ENCODE results near the gene GREB1. TPM values are rescaled to one million over a fixed set of nuclear protein-coding genes. Genes with fewer than 3 reads are reported as not detected.

GREB1 gene
- total and polyA plus RNA-seq, 7 experiments from 2014 or later = 0.14 to 0.82 (median 0.25) TPM; not detected in 3

DNA sequence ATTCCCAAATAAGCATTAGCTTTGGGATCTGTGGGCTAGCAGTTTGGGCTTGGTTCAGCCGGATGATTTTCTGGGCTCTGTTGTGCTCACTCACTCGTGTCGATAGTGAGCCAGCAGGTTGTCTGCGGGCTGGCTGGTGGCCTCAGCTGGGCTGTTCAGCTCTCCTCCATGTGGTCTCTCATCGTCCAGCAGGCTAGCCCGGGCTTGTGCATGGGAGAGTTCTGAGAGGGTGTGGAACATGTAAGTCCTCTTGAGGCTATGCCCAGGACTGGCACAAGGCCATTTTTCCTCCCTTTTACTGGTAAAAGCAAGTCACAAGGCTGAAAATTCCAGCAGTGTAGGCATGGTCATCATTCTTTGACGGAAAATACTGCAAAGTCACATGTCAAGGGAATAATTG, 97.6 kb downstream of the GREB1 start:
- POLR2A ChIA-PET = no interaction called here
- CTCF ChIA-PET = no interaction called here
- DNase-seq = no peak

DNA sequence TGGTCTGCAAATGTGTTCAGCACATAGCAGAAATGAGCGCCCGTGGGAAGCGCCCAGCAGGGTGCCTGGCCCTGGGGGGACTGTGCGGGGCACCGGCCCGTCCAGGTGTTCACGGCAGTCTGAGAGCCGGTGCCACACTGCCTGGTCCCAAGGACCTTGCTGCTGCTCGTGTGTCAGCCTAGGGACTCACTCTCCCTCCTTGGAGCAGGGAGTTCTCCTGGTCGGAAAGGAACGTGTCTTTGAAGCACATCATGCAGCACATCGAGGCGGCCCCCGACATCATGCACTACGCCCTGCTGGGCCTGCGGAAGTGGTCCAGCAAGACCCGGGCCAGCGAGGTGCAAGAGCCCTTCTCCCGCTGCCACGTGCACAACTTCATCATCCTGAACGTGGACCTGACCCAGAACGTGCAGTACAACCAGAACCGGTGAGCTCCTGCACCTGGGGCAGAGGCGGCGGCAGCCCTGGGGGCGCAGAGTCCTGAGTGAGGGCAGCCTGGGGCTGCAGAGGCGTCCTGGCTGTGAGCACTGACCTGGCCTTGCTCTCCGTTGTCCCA, 100.2 kb downstream of the GREB1 start:
- Histone ChIP-seq H3K36me3 (ENCODE audit: control insufficient read depth in 2 of 3, insufficient read depth in 3 of 3, low read length in 3 of 3) (no peaks in the 10 kb centered on the region), H3K9me3 (ENCODE audit: control insufficient read depth in 2 of 3, low read length in 3 of 3) (no peaks in the 10 kb centered on the region), H3K27ac (ENCODE audit: low read depth, low read length) (no peak overlapping the region), H3K4me1 (ENCODE audit: control insufficient read depth in 2 of 2, insufficient read depth in 2 of 2, low read length in 2 of 2) (no peaks in the 10 kb centered on the region), H3K27me3 (ENCODE audit: control insufficient read depth in 2 of 2, insufficient read depth in 2 of 2, low read length in 2 of 2) (no peaks in the 10 kb centered on the region), H3K4me3 (ENCODE audit: low read length) (no peak overlapping the region)
- Mint-ChIP-seq H3K9me3 (peaks cover 0 to 1% (median 0%) of the 10 kb centered on the region in 11 donors), H3K4me1 (no peaks in the 10 kb centered on the region), H3K27ac (no peak overlapping the region), H3K4me3 (no peak overlapping the region), H3K36me3 (no peaks in the 10 kb centered on the region), H3K27me3 (peaks cover 0 to 13% (median 0%) of the 10 kb centered on the region in 5 donors)
- ChIA-PET CTCF (no interaction called here), POLR2A (no interaction called here)
- DNase-seq = no peak
- intact Hi-C loops (cut with micrococcal nuclease) = no loop called here
- ATAC-seq = no peak

More for the DNA sequence above, 97.6 kb downstream of the GREB1 start:
- no peaks in the 10 kb centered on the region for H3K9me3 ChIP-seq (ENCODE audit: control insufficient read depth in 2 of 3, low read length in 3 of 3)
- no peak overlapping the region for H3K4me3 ChIP-seq (ENCODE audit: low read length)
- no peak for ATAC-seq
- no peaks in the 10 kb centered on the region for H3K36me3 ChIP-seq (ENCODE audit: control insufficient read depth in 2 of 3, insufficient read depth in 3 of 3, low read length in 3 of 3)
- H3K4me3 Mint-ChIP-seq = no peak overlapping the region
- H3K27me3 ChIP-seq (ENCODE audit: control insufficient read depth in 2 of 2, insufficient read depth in 2 of 2, low read length in 2 of 2) = no peaks in the 10 kb centered on the region
- peaks cover 0 to 8% (median 0%) of the 10 kb centered on the region in 11 donors for H3K9me3 Mint-ChIP-seq
- H3K36me3 Mint-ChIP-seq = no peaks in the 10 kb centered on the region
- intact Hi-C loops (cut with micrococcal nuclease) = no loop called here
- peaks cover 0 to 7% (median 0%) of the 10 kb centered on the region in 5 donors for H3K27me3 Mint-ChIP-seq
- H3K27ac Mint-ChIP-seq = no peak overlapping the region
- no peaks in the 10 kb centered on the region for H3K4me1 Mint-ChIP-seq
- H3K4me1 ChIP-seq (ENCODE audit: control insufficient read depth in 2 of 2, insufficient read depth in 2 of 2, low read length in 2 of 2) = no peaks in the 10 kb centered on the region
- no peak overlapping the region for H3K27ac ChIP-seq (ENCODE audit: low read depth, low read length)

DNA sequence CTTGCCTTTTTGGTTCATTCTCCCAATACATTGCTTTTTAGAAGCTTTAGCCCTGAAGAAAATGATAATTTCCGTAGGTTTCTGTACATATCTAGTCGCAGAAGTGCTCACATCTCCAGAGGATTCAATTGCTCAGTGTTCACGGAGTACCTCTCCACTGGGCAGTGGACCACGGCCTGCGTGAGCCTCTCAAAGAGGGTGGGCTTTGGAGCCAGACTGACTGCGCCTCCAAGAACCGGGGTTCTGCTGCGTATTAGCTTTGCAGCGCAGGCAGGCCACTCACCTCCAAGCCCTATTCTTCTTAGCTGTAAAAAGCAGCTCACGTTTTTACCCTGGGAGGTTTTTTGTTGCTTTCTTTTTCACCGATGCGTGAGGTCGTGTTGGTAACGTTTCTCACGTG, 100.7 kb downstream of the GREB1 start:
- ChIA-PET CTCF (no interaction called here), POLR2A (no interaction called here)
- no peaks in the 10 kb centered on the region for H3K36me3 Mint-ChIP-seq
- no peak for ATAC-seq
- H3K27me3 ChIP-seq (ENCODE audit: control insufficient read depth in 2 of 2, insufficient read depth in 2 of 2, low read length in 2 of 2) = no peaks in the 10 kb centered on the region
- no peaks in the 10 kb centered on the region for H3K4me1 ChIP-seq (ENCODE audit: control insufficient read depth in 2 of 2, insufficient read depth in 2 of 2, low read length in 2 of 2)
- no peak for DNase-seq
- H3K27me3 Mint-ChIP-seq = peaks cover 0 to 19% (median 4%) of the 10 kb centered on the region in 5 donors
- H3K9me3 Mint-ChIP-seq = peaks cover 0 to 1% (median 0%) of the 10 kb centered on the region in 11 donors
- no peaks in the 10 kb centered on the region for H3K9me3 ChIP-seq (ENCODE audit: control insufficient read depth in 2 of 3, low read length in 3 of 3)
- no peaks in the 10 kb centered on the region for H3K4me1 Mint-ChIP-seq
- no peak overlapping the region for H3K4me3 Mint-ChIP-seq
- no peaks in the 10 kb centered on the region for H3K36me3 ChIP-seq (ENCODE audit: control insufficient read depth in 2 of 3, insufficient read depth in 3 of 3, low read length in 3 of 3)
- no peak overlapping the region for H3K4me3 ChIP-seq (ENCODE audit: low read length)
- intact Hi-C loops (cut with micrococcal nuclease) = no loop called here
- H3K27ac ChIP-seq (ENCODE audit: low read depth, low read length) = no peak overlapping the region
- H3K27ac Mint-ChIP-seq = no peak overlapping the region

GRCh38 chr2:11635141-11635540, 101.3 kb downstream of the GREB1 start:
- CTCF ChIA-PET = no interaction called here

GRCh38 chr2:11636593-11637295, 102.9 kb downstream of the GREB1 start:
- POLR2A ChIA-PET = no interaction called here
- no peaks in the 10 kb centered on the region for H3K4me1 Mint-ChIP-seq
- no peaks in the 10 kb centered on the region for H3K27me3 ChIP-seq (ENCODE audit: control insufficient read depth in 2 of 2, insufficient read depth in 2 of 2, low read length in 2 of 2)
- intact Hi-C loops (cut with micrococcal nuclease) = no loop called here
- H3K4me3 Mint-ChIP-seq = no peak overlapping the region
- no peak overlapping the region for H3K4me3 ChIP-seq (ENCODE audit: low read length)
- H3K4me1 ChIP-seq (ENCODE audit: control insufficient read depth in 2 of 2, insufficient read depth in 2 of 2, low read length in 2 of 2) = no peaks in the 10 kb centered on the region
- no peaks in the 10 kb centered on the region for H3K9me3 Mint-ChIP-seq
- DNase-seq (no peak), ATAC-seq (no peak)
- no peaks in the 10 kb centered on the region for H3K36me3 Mint-ChIP-seq
- H3K36me3 ChIP-seq (ENCODE audit: control insufficient read depth in 2 of 3, insufficient read depth in 3 of 3, low read length in 3 of 3) = no peaks in the 10 kb centered on the region
- H3K27ac ChIP-seq (ENCODE audit: low read depth, low read length) = no peak overlapping the region
- no peak overlapping the region for H3K27ac Mint-ChIP-seq
- no peaks in the 10 kb centered on the region for H3K9me3 ChIP-seq (ENCODE audit: control insufficient read depth in 2 of 3, low read length in 3 of 3)
- CTCF ChIA-PET = no interaction called here
- H3K27me3 Mint-ChIP-seq = peaks cover 0 to 27% (median 4%) of the 10 kb centered on the region in 5 donors

More at GRCh38 chr2:11635141-11635540, 101.3 kb downstream of the GREB1 start:
- intact Hi-C loops (cut with micrococcal nuclease) = no loop called here
- Histone ChIP-seq H3K27me3 (ENCODE audit: control insufficient read depth in 2 of 2, insufficient read depth in 2 of 2, low read length in 2 of 2) (no peaks in the 10 kb centered on the region), H3K9me3 (ENCODE audit: control insufficient read depth in 2 of 3, low read length in 3 of 3) (no peaks in the 10 kb centered on the region), H3K4me3 (ENCODE audit: low read length) (no peak overlapping the region), H3K4me1 (ENCODE audit: control insufficient read depth in 2 of 2, insufficient read depth in 2 of 2, low read length in 2 of 2) (no peaks in the 10 kb centered on the region), H3K36me3 (ENCODE audit: control insufficient read depth in 2 of 3, insufficient read depth in 3 of 3, low read length in 3 of 3) (no peaks in the 10 kb centered on the region), H3K27ac (ENCODE audit: low read depth, low read length) (no peak overlapping the region)
- Mint-ChIP-seq H3K4me1 (no peaks in the 10 kb centered on the region), H3K36me3 (no peaks in the 10 kb centered on the region), H3K4me3 (no peak overlapping the region), H3K27me3 (peaks cover 0 to 25% (median 4%) of the 10 kb centered on the region in 5 donors), H3K9me3 (no peaks in the 10 kb centered on the region), H3K27ac (no peak overlapping the region)
- POLR2A ChIA-PET = no interaction called here
- ATAC-seq = no peak
- no peak for DNase-seq

- Histone ChIP-seq H3K27me3 (ENCODE audit: control insufficient read depth in 2 of 2, insufficient read depth in 2 of 2, low read length in 2 of 2) (no peaks in the 10 kb centered on the region), H3K36me3 (ENCODE audit: control insufficient read depth in 2 of 3, insufficient read depth in 3 of 3, low read length in 3 of 3) (no peaks in the 10 kb centered on the region), H3K27ac (ENCODE audit: low read depth, low read length) (no peak overlapping the region), H3K4me1 (ENCODE audit: control insufficient read depth in 2 of 2, insufficient read depth in 2 of 2, low read length in 2 of 2) (no peaks in the 10 kb centered on the region), H3K9me3 (ENCODE audit: control insufficient read depth in 2 of 3, low read length in 3 of 3) (no peaks in the 10 kb centered on the region), H3K4me3 (ENCODE audit: low read length) (no peak overlapping the region)
- DNase-seq (no peak), ATAC-seq (no peak)
- Mint-ChIP-seq H3K4me3 (no peak overlapping the region), H3K9me3 (no peaks in the 10 kb centered on the region), H3K27me3 (peaks cover 0 to 28% (median 4%) of the 10 kb centered on the region in 5 donors), H3K27ac (no peak overlapping the region), H3K4me1 (no peaks in the 10 kb centered on the region), H3K36me3 (no peaks in the 10 kb centered on the region)
- intact Hi-C loops (cut with micrococcal nuclease) = no loop called here
- POLR2A ChIA-PET = no interaction called here
- CTCF ChIA-PET = no interaction called here
These were observed 103.7 kb downstream of the GREB1 start for GRCh38 chr2:11637546-11637945.

DNA sequence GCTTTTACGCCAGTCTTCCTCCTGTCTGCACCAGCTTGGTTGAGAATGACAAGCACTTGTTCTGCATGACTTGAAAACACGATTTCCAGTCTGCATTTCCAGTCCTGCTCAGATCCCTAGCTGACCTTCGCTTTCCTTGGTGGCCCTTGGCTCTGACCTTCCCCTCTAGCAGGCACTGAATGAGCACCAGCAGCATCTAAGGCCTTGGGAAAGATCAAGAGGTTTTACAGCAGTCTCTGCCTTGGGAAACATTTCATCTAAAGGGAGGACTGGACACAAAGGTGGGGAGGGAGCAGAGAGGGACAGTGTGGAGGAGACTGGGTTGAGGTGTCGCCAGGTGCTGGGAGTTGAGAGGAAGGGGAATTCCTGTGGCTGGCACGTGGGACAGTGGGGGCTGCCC, 105.7 kb downstream of the GREB1 start:
- no peaks in the 10 kb centered on the region for H3K9me3 ChIP-seq (ENCODE audit: control insufficient read depth in 2 of 3, low read length in 3 of 3)
- intact Hi-C loops (cut with micrococcal nuclease) = no loop called here
- DNase-seq (no peak), ATAC-seq (no peak)
- no peaks in the 10 kb centered on the region for H3K4me1 ChIP-seq (ENCODE audit: control insufficient read depth in 2 of 2, insufficient read depth in 2 of 2, low read length in 2 of 2)
- H3K27me3 ChIP-seq (ENCODE audit: control insufficient read depth in 2 of 2, insufficient read depth in 2 of 2, low read length in 2 of 2) = no peaks in the 10 kb centered on the region
- CTCF ChIA-PET = no interaction called here
- no peaks in the 10 kb centered on the region for H3K36me3 ChIP-seq (ENCODE audit: control insufficient read depth in 2 of 3, insufficient read depth in 3 of 3, low read length in 3 of 3)
- no peak overlapping the region for H3K27ac ChIP-seq (ENCODE audit: low read depth, low read length)
- no peak overlapping the region for H3K4me3 Mint-ChIP-seq
- H3K9me3 Mint-ChIP-seq = no peaks in the 10 kb centered on the region
- H3K36me3 Mint-ChIP-seq = no peaks in the 10 kb centered on the region
- no peak overlapping the region for H3K4me3 ChIP-seq (ENCODE audit: low read length)
- peaks cover 0 to 31% (median 8%) of the 10 kb centered on the region in 5 donors for H3K27me3 Mint-ChIP-seq
- H3K4me1 Mint-ChIP-seq = no peaks in the 10 kb centered on the region
- H3K27ac Mint-ChIP-seq = no peak overlapping the region
- POLR2A ChIA-PET = no interaction called here

All from naive thymus-derived CD4-positive, alpha-beta T cell (primary cell).